Smooth muscle cell (in vitro differentiated cells): ENCODE measurements around the gene COL25A1. TPM values are rescaled to one million over a fixed set of nuclear protein-coding genes. Genes with fewer than 3 reads are reported as not detected.
A peak's percentile ranks its signal among the peaks of the same experiment; 100 is the strongest.

Experiments used
- DNase-seq: peaks from one replicate; lab custom pipeline; 2025; ENCODE audit not compliant: unreplicated experiment; lab: John Stamatoyannopoulos, UW
- H2AFZ ChIP-seq: fragments of 200-600 bp; sonication (generic); 2 replicates; pipeline ENCODE4 v1.6.0; 2016; ENCODE audit warnings: antibody characterized with exemption, low read depth, mild to moderate bottlenecking
- H3F3A ChIP-seq: fragments of 200-600 bp; sonication (generic); 2 replicates; pipeline ENCODE4 v1.6.0; 2017; ENCODE audit warnings: antibody characterized with exemption, low read depth
- H3K27ac ChIP-seq: fragments of 200-600 bp; sonication (generic); 2 replicates; pipeline ENCODE4 v1.5.1; 2016; ENCODE audit warnings: low read depth, mild to moderate bottlenecking
- H3K27me3 ChIP-seq: fragments of 200-600 bp; sonication (generic); 2 replicates; pipeline ENCODE4 v1.6.1; 2016; ENCODE audit warnings: low read depth, mild to moderate bottlenecking
- H3K36me3 ChIP-seq: fragments of 200-600 bp; sonication (generic); 2 replicates; pipeline ENCODE4 v1.5.1; 2016; ENCODE audit warnings: low read depth
- H3K4me1 ChIP-seq: fragments of 200-600 bp; sonication (generic); 2 replicates; pipeline ENCODE4 v1.5.1; 2016; ENCODE audit warnings: low read depth
- H3K4me2 ChIP-seq: fragments of 200-600 bp; sonication (generic); 2 replicates; pipeline ENCODE4 v1.6.0; 2016; ENCODE audit warnings: mild to moderate bottlenecking
- H3K4me3 ChIP-seq: fragments of 200-600 bp; sonication (generic); 2 replicates; pipeline ENCODE4 v1.5.1; 2016; ENCODE audit warnings: mild to moderate bottlenecking
- H3K79me2 ChIP-seq: fragments of 200-600 bp; sonication (generic); 2 replicates; pipeline ENCODE4 v1.6.0; 2016; ENCODE audit warnings: low read depth, mild to moderate bottlenecking
- H3K9ac ChIP-seq: fragments of 200-600 bp; sonication (generic); 2 replicates; pipeline ENCODE4 v1.6.0; 2016; ENCODE audit warnings: low read depth
- H3K9me3 ChIP-seq: fragments of 200-600 bp; sonication (generic); replicated peaks from 2 replicates; pipeline ENCODE4 v1.5.1; 2016; ENCODE audit warnings: low read depth
- H4K20me1 ChIP-seq: fragments of 200-600 bp; sonication (generic); 2 replicates; pipeline ENCODE4 v1.6.0; 2016; ENCODE audit warnings: low read depth
- CTCF ChIP-seq: fragments of 200-600 bp; sonication (generic); IDR thresholded peaks from 2 replicates; pipeline ENCODE4 v1.5.1; 2017; ENCODE audit warnings: borderline replicate concordance, mild to moderate bottlenecking, antibody characterized with exemption; ENCODE audit not compliant: insufficient read depth, poor library complexity, severe bottlenecking
- WGBS: methylation state at CpG from one replicate; pipeline ENCODE4 v1.1.7; 2016; ENCODE audit warnings: low lambda C conversion rate; 5-methylcytosine and 5-hydroxymethylcytosine counted together
- polyA plus RNA-seq: library from polyadenylated mRNA; unstranded; fragments of >200 nt; fragmentation: Nextera tagmentation; extraction: Ambion mirVana; gene quantifications from 2 replicates; pipeline ENCODE4 v1.2.1, GENCODE V29; 2016
- total RNA-seq: library from RNA; depleted of rRNA; stranded (reverse); fragments of >200 nt; gene quantifications from 2 replicates; pipeline ENCODE4 v1.2.3, GENCODE V29; 2014

The COL25A1 gene
- total and polyA plus RNA-seq, 2 experiments from 2014 or later, result 2.9 to 4.7 TPM

- Histone ChIP-seq H2AFZ (no peak overlapping the region), H3K27me3 (no peaks in the 10 kb centered on the region), H3K4me3 (no peak overlapping the region), H4K20me1 (no peaks in the 10 kb centered on the region), H3K27ac (no peak overlapping the region), H3F3A (no peaks in the 10 kb centered on the region), H3K9ac (no peak overlapping the region), H3K4me2 (no peak overlapping the region), H3K36me3 (no peaks in the 10 kb centered on the region), H3K9me3 (no peaks in the 10 kb centered on the region), H3K4me1 (no peaks in the 10 kb centered on the region), H3K79me2 (no peaks in the 10 kb centered on the region)
- WGBS, result 97% methylated on average over 2 of the region's 2 CpGs
- DNase-seq, result no peak
- no peak for TF ChIP-seq CTCF
These were observed 356.2 kb downstream of the COL25A1 start for GRCh38 chr4:108946237-108946636.

GRCh38 chr4:108943976-108944591, 358.4 kb downstream of the COL25A1 start:
- 54% methylated on average over 4 of the region's 4 CpGs for WGBS
- no peak for TF ChIP-seq CTCF
- no peaks in the 10 kb centered on the region for H3K79me2 ChIP-seq
- no peaks in the 10 kb centered on the region for H3K36me3 ChIP-seq
- peak overlapping the region; percentile 12 for H2AFZ ChIP-seq
- DNase-seq, result no peak
- no peaks in the 10 kb centered on the region for H3K4me1 ChIP-seq
- H3K9me3 ChIP-seq, result no peaks in the 10 kb centered on the region
- peak overlapping the region; percentile 73 for H3K4me2 ChIP-seq
- H3F3A ChIP-seq, result no peaks in the 10 kb centered on the region
- H3K27ac ChIP-seq, result no peak overlapping the region
- no peak overlapping the region for H3K9ac ChIP-seq
- H3K4me3 ChIP-seq, result no peak overlapping the region
- no peaks in the 10 kb centered on the region for H4K20me1 ChIP-seq
- no peaks in the 10 kb centered on the region for H3K27me3 ChIP-seq

- DNase-seq, result no peak
These were observed 359.1 kb downstream of the COL25A1 start for GRCh38 chr4:108943371-108943770.

More at GRCh38 chr4:108943371-108943770, 359.1 kb downstream of the COL25A1 start:
- no peaks in the 10 kb centered on the region for H4K20me1 ChIP-seq
- H2AFZ ChIP-seq, result no peak overlapping the region
- H3K9ac ChIP-seq, result no peak overlapping the region
- H3K27ac ChIP-seq, result no peak overlapping the region
- no peaks in the 10 kb centered on the region for H3K79me2 ChIP-seq
- WGBS, result 76% methylated on average over 3 of the region's 3 CpGs
- H3K27me3 ChIP-seq, result no peaks in the 10 kb centered on the region
- H3K4me2 ChIP-seq, result peak overlapping the region; percentile 73
- no peak for TF ChIP-seq CTCF
- no peaks in the 10 kb centered on the region for H3K9me3 ChIP-seq
- no peaks in the 10 kb centered on the region for H3F3A ChIP-seq
- H3K4me1 ChIP-seq, result no peaks in the 10 kb centered on the region
- no peaks in the 10 kb centered on the region for H3K36me3 ChIP-seq
- H3K4me3 ChIP-seq, result no peak overlapping the region
